K562 (cell line): Measurements from ENCODE around the gene CEACAM18. TPM values are rescaled to one million over a fixed set of nuclear protein-coding genes. Genes with fewer than 3 reads are reported as not detected.

Source experiments
- ATAC-seq: fragments of 200-7000 bp; cut with Tn5 transposase; 3 replicates; pipeline ENCODE4 v1.9.1; 2020; ENCODE audit warnings: moderate library complexity
- BruUV-seq: library from RNA; stranded (reverse); fragments of 400-500 nt; replicated peaks from 2 replicates; lab custom pipeline; 2021; lab: Mats Ljungman, UMichigan
- CTCF ChIA-PET: fragments of 300-600 bp; formaldehyde crosslinking; extraction: SDS; loops from one replicate; lab custom pipeline; 2021; ENCODE audit warnings: low intra/inter-chr PET ratio; lab: Yijun Ruan, JAX
- POLR2A ChIA-PET: fragments of 300-600, 350-650 bp; sonication (Branson Sonifier 250); formaldehyde crosslinking; extraction: SDS; loops from one replicate; lab custom pipeline; 2021; ENCODE audit warnings: antibody characterized with exemption, inconsistent platforms; lab: Yijun Ruan, JAX
- DNase-seq, 4 experiments: peaks; one replicate each; pipeline versions ENCODE4 v3.0.0 to v3.0.0-alpha.2; 2011 to 2018; ENCODE audit warnings: low spot score in 3 of 4, mixed read lengths in 3 of 4; ENCODE audit errors: extremely low read depth in 1 of 4
- FAIRE-seq: peaks from 2 replicates; lab custom pipeline; 2011; peaks lifted over from hg19 to GRCh38; lab: Jason Lieb, UNC
- H2AFZ ChIP-seq: 2 replicates; pipeline ENCODE4 v1.6.0; 2011; ENCODE audit warnings: low read depth, low read length, control low read depth, inconsistent platforms
- H3K27ac ChIP-seq: fragments of 200-600 bp; 3 replicates; pipeline ENCODE4 v1.8.0; 2011; ENCODE audit warnings: low read depth, mild to moderate bottlenecking, control low read depth, inconsistent platforms, low read length, moderate library complexity, mixed read lengths; ENCODE audit errors: extremely low read depth
- H3K27me3 ChIP-seq, 2 experiments: fragments of 300-600 bp in 1 of 2; 2 replicates in 1 of 2; 3 replicates in 1 of 2; pipeline versions ENCODE4 v1.6.0 to v1.8.0; 2011; ENCODE audit warnings: inconsistent platforms in 2 of 2, low read length in 2 of 2, mild to moderate bottlenecking in 1 of 2, mixed read lengths in 1 of 2, moderate library complexity in 1 of 2; ENCODE audit not compliant: control insufficient read depth in 2 of 2, insufficient read depth in 2 of 2
- H3K36me3 ChIP-seq: fragments of 300-600 bp; 3 replicates; pipeline ENCODE4 v1.8.0; 2011; ENCODE audit warnings: mild to moderate bottlenecking, low read length, inconsistent platforms; ENCODE audit not compliant: control insufficient read depth, insufficient read depth
- H3K4me1 ChIP-seq, 2 experiments: fragments of 200-600 bp in 1 of 2; replicated peaks in 1 of 2; 2 replicates in 1 of 2; 3 replicates in 1 of 2; pipeline versions ENCODE4 v1.5.1 to v1.8.0; 2011; ENCODE audit warnings: inconsistent platforms in 2 of 2, low read length in 2 of 2, mild to moderate bottlenecking in 1 of 2, mixed read lengths in 1 of 2, moderate library complexity in 1 of 2; ENCODE audit not compliant: control insufficient read depth in 2 of 2, insufficient read depth in 2 of 2
- H3K4me2 ChIP-seq: 2 replicates; pipeline ENCODE4 v1.6.1; 2011; ENCODE audit warnings: low read length, control low read depth, inconsistent platforms, mixed read lengths; ENCODE audit not compliant: insufficient read depth
- H3K4me3 ChIP-seq: fragments of 200-600 bp; sonication (generic), shearing (Covaris generic); 2 replicates; pipeline ENCODE4 v1.5.1; 2016; ENCODE audit warnings: control low read depth, inconsistent platforms
- H3K79me2 ChIP-seq: fragments of 200-600 bp; 3 replicates; pipeline ENCODE4 v1.8.0; 2011; ENCODE audit warnings: low read length, inconsistent platforms; ENCODE audit not compliant: control insufficient read depth, insufficient read depth
- H3K9ac ChIP-seq, 2 experiments: 2 replicates each; pipeline versions ENCODE4 v1.6.0 to v1.6.1; 2011; ENCODE audit warnings: low read depth in 2 of 2, low read length in 2 of 2, control low read depth in 1 of 2, inconsistent platforms in 1 of 2, mild to moderate bottlenecking in 1 of 2, mixed read lengths in 1 of 2; ENCODE audit not compliant: insufficient read depth in 1 of 2
- H3K9me1 ChIP-seq: one replicate; pipeline ENCODE4 v1.6.0; 2011; ENCODE audit warnings: inconsistent platforms, mild to moderate bottlenecking, low read length, moderate library complexity; ENCODE audit not compliant: control insufficient read depth, insufficient read depth
- H3K9me3 ChIP-seq: replicated peaks from 2 replicates; pipeline ENCODE4 v1.5.1; 2011; ENCODE audit warnings: low read depth, low read length, inconsistent platforms; ENCODE audit not compliant: control insufficient read depth, insufficient read depth
- H4K20me1 ChIP-seq: replicated peaks from 2 replicates; pipeline ENCODE4 v1.6.1; 2011; ENCODE audit warnings: low read length, inconsistent platforms, mixed read lengths; ENCODE audit not compliant: control insufficient read depth, insufficient read depth
- CC2D1A ChIP-seq: fragments of 450-650 bp; IDR thresholded peaks from 2 replicates; pipeline ENCODE4 v1.6.1; 2017; ENCODE audit warnings: mild to moderate bottlenecking
- DMBX1 ChIP-seq: fragments of 250-450 bp; sonication (Bioruptor Pico); IDR thresholded peaks from 2 replicates; pipeline ENCODE4 v1.8.0; 2022; ENCODE audit warnings: inconsistent platforms, mild to moderate bottlenecking, moderate library complexity, borderline replicate concordance
- ETS1 ChIP-seq: conservative IDR thresholded peaks from 2 replicates; pipeline ENCODE4 v1.6.1; 2011; ENCODE audit warnings: low read depth, mild to moderate bottlenecking, low read length; ENCODE audit not compliant: control insufficient read depth
- ETV1 ChIP-seq: fragments of 450-650 bp; conservative IDR thresholded peaks from 2 replicates; pipeline ENCODE4 v1.6.1; 2016; ENCODE audit warnings: missing genetic modification characterization, control low read depth, low read depth, missing compliant biosample characterization
- FOXM1 ChIP-seq, 2 experiments: fragments of 450-650 bp in 1 of 2; sonication (generic) in 1 of 2; formaldehyde crosslinking in 1 of 2; IDR thresholded peaks; 2 replicates each; pipeline versions ENCODE4 v1.6.1 to v1.9.0; 2017 to 2022; ENCODE audit warnings: low read depth in 2 of 2, mild to moderate bottlenecking in 2 of 2, missing genetic modification reagents in 1 of 2, moderate library complexity in 1 of 2
- GABPB2 ChIP-seq: fragments of 250-450 bp; sonication (Bioruptor Pico); conservative IDR thresholded peaks from 2 replicates; pipeline ENCODE4 v1.5.1; 2021; ENCODE audit warnings: mild to moderate bottlenecking
- HBP1 ChIP-seq: fragments of 450-650 bp; formaldehyde crosslinking; IDR thresholded peaks from 2 replicates; pipeline ENCODE4 v1.4.0; 2022; ENCODE audit warnings: missing genetic modification characterization
- HLTF ChIP-seq: fragments of 450-650 bp; IDR thresholded peaks from 2 replicates; pipeline ENCODE4 v1.6.1; 2016
- NCOA2 ChIP-seq, 2 experiments: fragments of 450-650 bp; IDR thresholded peaks; 2 replicates each; pipeline ENCODE4 v1.6.1; 2018; ENCODE audit warnings: mild to moderate bottlenecking in 2 of 2, moderate library complexity in 1 of 2; ENCODE audit not compliant: partially characterized antibody in 2 of 2
- POLR3G ChIP-seq: IDR thresholded peaks from 2 replicates; pipeline ENCODE4 v1.6.1; 2011; ENCODE audit not compliant: insufficient read length, insufficient replicate concordance; ENCODE audit errors: extremely low read depth
- RERE ChIP-seq: sonication (generic); formaldehyde crosslinking; IDR thresholded peaks from 2 replicates; pipeline ENCODE4 v1.8.0; 2023; ENCODE audit warnings: missing genetic modification reagents, mild to moderate bottlenecking, borderline replicate concordance
- SMAD4 ChIP-seq: fragments of 250-450 bp; sonication (Bioruptor Pico); conservative IDR thresholded peaks from 2 replicates; pipeline ENCODE4 v1.8.0; 2021; ENCODE audit warnings: inconsistent platforms, mild to moderate bottlenecking, moderate library complexity
- SMARCA5 ChIP-seq: fragments of 450-650 bp; IDR thresholded peaks from 2 replicates; pipeline ENCODE4 v1.6.1; 2016
- ZBTB1 ChIP-seq: sonication (generic); formaldehyde crosslinking; IDR thresholded peaks from 2 replicates; pipeline ENCODE4 v1.8.1; 2023; ENCODE audit warnings: missing genetic modification reagents, low read depth, mild to moderate bottlenecking, borderline replicate concordance
- WGBS: fragments of 100-300 bp; shearing (Covaris generic); methylation state at CpG from one replicate; pipeline ENCODE4 v1.1.6; 2016; ENCODE audit warnings: low coverage, mixed read lengths; ENCODE audit not compliant: insufficient coverage; ENCODE audit errors: missing lambda C conversion rate; 5-methylcytosine and 5-hydroxymethylcytosine counted together
- in situ Hi-C: fragments of 300-500 bp; cut with MboI; formaldehyde crosslinking; loops from 4 replicates; pipeline ENCODE4 v1.15.0; 2018; ENCODE audit warnings: inconsistent platforms, mixed read lengths
- intact Hi-C: fragments of 100-400 bp; cut with micrococcal nuclease; formaldehyde crosslinking; loops from 2 replicates; pipeline ENCODE4 v1.14.2; 2022
- polyA plus RNA-seq, 8 experiments: library from polyadenylated mRNA; depleted of rRNA in 4 of 8; stranded (reverse) in 5 of 8; unstranded in 3 of 8; fragments of >200 nt; fragmentation: Nextera tagmentation in 2 of 8; fragmentation: Illumina TruSeq in 1 of 8; extraction: Ambion mirVana in 2 of 8; extraction: Trizol in 1 of 8; gene quantifications; 2 replicates each; pipeline versions ENCODE4 v1.2.1 to v1.2.3, GENCODE V29; 2011 to 2014; ENCODE audit warnings: inconsistent platforms in 1 of 8, missing spikeins in 1 of 8
- total RNA-seq, 7 experiments: library from RNA; depleted of rRNA in 6 of 7; stranded (reverse); fragments of >200 nt in 6 of 7; fragmentation: Illumina TruSeq in 2 of 7; extraction: Trizol in 2 of 7; gene quantifications; 2 replicates each; pipeline versions ENCODE4 v1.2.1 to v1.2.3, GENCODE V29; 2011 to 2021; ENCODE audit warnings: low replicate concordance in 1 of 7

The CEACAM18 gene
- total and polyA plus RNA-seq, 9 of the 15 experiments (the other 6 are each of a cell fraction or from before 2014, with no cell fraction given), result 0.08 to 0.24 (median 0.15) TPM; not detected in 3

GRCh38 chr19:51507640-51508058 is 29.3 kb downstream of the CEACAM18 start:
- Histone ChIP-seq H3K27me3 (no peaks in the 10 kb centered on the region), H3K4me2 (peak overlapping the region; percentile 86), H3K9me1 (no peaks in the 10 kb centered on the region), H3K9me3 (no peaks in the 10 kb centered on the region; the same call in 1 of the 2 replicates), H3K4me1 (peaks cover 35 to 58% of the 10 kb centered on the region in 2 experiments), H2AFZ (peak overlapping the region; percentile 82), H3K36me3 (no peaks in the 10 kb centered on the region), H4K20me1 (no peaks in the 10 kb centered on the region), H3K27ac (peak overlapping the region; percentile 98), H3K79me2 (peaks cover 12% of the 10 kb centered on the region), H3K9ac (peak overlapping the region; percentile 15 to 82; a peak in 3 of 4 replicates), H3K4me3 (peak overlapping the region; percentile 7; the same call in 1 of the 2 replicates)
- intact Hi-C loops (loop anchor here (2.0 kb wide), 2 partner anchors 39 to 65 kb away; no protein-coding TSS in a partner anchor), in situ Hi-C loops (no loop called here)
- FAIRE-seq (peak; percentile 92), DNase-seq (peak; percentile 64 to 91 (median 77)), ATAC-seq (peak; percentile 86)
- ChIA-PET POLR2A (interaction anchor here (0.7 to 1.9 kb wide), 6 partner anchors 10 to 130 kb away, joined by 3 to 12 read pairs (median 4); partner anchors contain the start of gene CEACAM18), CTCF (no interaction called here)
- BruUV-seq, result no TSS peak
- 4% methylated on average over 6 of the region's 6 CpGs for WGBS
- TF ChIP-seq SMARCA5 (peak; percentile 47; the same call in 1 of the 2 replicates), RERE (CRISPR knock-in tag) (no peak), ETV1 (tag) (no peak), ZBTB1 (CRISPR knock-in tag) (no peak), HLTF (no peak), POLR3G (no peak), DMBX1 (CRISPR knock-in tag) (no peak), ETS1 (no peak), SMAD4 (CRISPR knock-in tag) (no peak), NCOA2 (IDR thresholded peaks at IDR 0.05; ENCODE audit: partially characterized antibody in 2 of 2) (no peak), CC2D1A (no peak), FOXM1 (IDR thresholded peaks at IDR 0.05; ENCODE audit: low read depth) (no peak), FOXM1 (CRISPR knock-in tag; IDR thresholded peaks at IDR 0.05; ENCODE audit: low read depth) (no peak), GABPB2 (CRISPR knock-in tag) (no peak), HBP1 (CRISPR knock-in tag) (no peak)
